Right atrium auricular region (tissue), 2 donors: ENCODE data around the gene UTY. TPM values are rescaled to one million over a fixed set of nuclear protein-coding genes. Genes with fewer than 3 reads are reported as not detected.

Experiments
- DNase-seq: peaks from one replicate; pipeline ENCODE4 v3.0.0-alpha.2; 2019; ENCODE audit warnings: low spot score
- H3K27ac ChIP-seq, 2 donors: fragments of 200-600 bp; sonication (generic); 1 replicate in 1 of 2; 2 replicates in 1 of 2; pipeline ENCODE4 v1.5.1; 2016 to 2019
- H3K27me3 ChIP-seq, 2 donors: fragments of 200-600 bp; sonication (generic); one replicate each; pipeline versions ENCODE4 v1.5.1 to v1.6.0; 2017 to 2019
- H3K36me3 ChIP-seq: fragments of 200-600 bp; sonication (generic); one replicate; pipeline ENCODE4 v1.5.1; 2016
- H3K4me1 ChIP-seq, 2 donors: fragments of 200-600 bp; sonication (generic); one replicate each; pipeline versions ENCODE4 v1.5.1 to v1.6.0; 2017 to 2019
- H3K4me3 ChIP-seq, 2 donors: fragments of 200-600 bp; sonication (generic); 1 replicate in 1 of 2; 2 replicates in 1 of 2; pipeline ENCODE4 v1.5.1; 2017 to 2019; ENCODE audit warnings: mild to moderate bottlenecking in 1 of 2, moderate library complexity in 1 of 2
- H3K9me3 ChIP-seq, 2 donors: fragments of 200-600 bp; sonication (generic); one replicate each; pipeline ENCODE4 v1.5.1; 2019
- CTCF ChIP-seq, 2 donors: fragments of 200-600 bp; sonication (generic); IDR thresholded peaks; one replicate each; pipeline ENCODE4 v1.5.1; 2019; ENCODE audit warnings: antibody characterized with exemption in 2 of 2
- total RNA-seq, 2 donors: library from RNA; depleted of rRNA; stranded (reverse); fragments of >200 nt; gene quantifications; one replicate each; pipeline ENCODE4 v1.1.0, GENCODE V29; 2016

Gene UTY
- total RNA-seq, 2 donors from 2014 or later, result not detected

GRCh38 chrY:13363641-13364040 lies 116.2 kb downstream of the UTY start:
- Histone ChIP-seq H3K27me3 (no peaks in the 10 kb centered on the region), H3K4me1 (no peaks in the 10 kb centered on the region), H3K36me3 (no peaks in the 10 kb centered on the region), H3K27ac (no peak overlapping the region), H3K9me3 (no peaks in the 10 kb centered on the region), H3K4me3 (no peak overlapping the region)
- TF ChIP-seq CTCF (IDR thresholded peaks at IDR 0.05), result no peak
- DNase-seq, result no peak

GRCh38 chrY:13362662-13363061 lies 117.2 kb downstream of the UTY start:
- Histone ChIP-seq H3K36me3 (no peaks in the 10 kb centered on the region), H3K4me3 (no peak overlapping the region), H3K4me1 (no peaks in the 10 kb centered on the region), H3K27ac (no peak overlapping the region), H3K27me3 (no peaks in the 10 kb centered on the region), H3K9me3 (no peaks in the 10 kb centered on the region)
- TF ChIP-seq CTCF (IDR thresholded peaks at IDR 0.05), result no peak
- no peak for DNase-seq

- Histone ChIP-seq H3K36me3 (no peaks in the 10 kb centered on the region), H3K27ac (no peak overlapping the region), H3K4me3 (no peak overlapping the region), H3K9me3 (no peaks in the 10 kb centered on the region), H3K27me3 (no peaks in the 10 kb centered on the region), H3K4me1 (no peaks in the 10 kb centered on the region)
- DNase-seq, result no peak
- TF ChIP-seq CTCF (IDR thresholded peaks at IDR 0.05), result no peak
These were observed 117.9 kb downstream of the UTY start for GRCh38 chrY:13361656-13362636.

- Histone ChIP-seq H3K36me3 (no peaks in the 10 kb centered on the region), H3K27me3 (no peaks in the 10 kb centered on the region), H3K27ac (no peak overlapping the region), H3K9me3 (no peaks in the 10 kb centered on the region), H3K4me3 (no peak overlapping the region), H3K4me1 (no peaks in the 10 kb centered on the region)
- no peak for TF ChIP-seq CTCF (IDR thresholded peaks at IDR 0.05)
- DNase-seq, result no peak
These were observed 128.4 kb downstream of the UTY start for GRCh38 chrY:13351443-13351842.

- Histone ChIP-seq H3K27me3 (no peaks in the 10 kb centered on the region), H3K4me1 (no peaks in the 10 kb centered on the region), H3K27ac (no peak overlapping the region), H3K4me3 (no peak overlapping the region), H3K9me3 (no peaks in the 10 kb centered on the region), H3K36me3 (no peaks in the 10 kb centered on the region)
- DNase-seq, result no peak
- no peak for TF ChIP-seq CTCF (IDR thresholded peaks at IDR 0.05)
These were observed 132.7 kb downstream of the UTY start for GRCh38 chrY:13347106-13347505.
